ENCODE measurements around the gene HSF2. TPM values are rescaled to one million over a fixed set of nuclear protein-coding genes. Genes with fewer than 3 reads are reported as not detected.

Gene HSF2
- total RNA-seq, 2 donors from 2014 or later, result 11.8 to 19.1 TPM

DNA sequence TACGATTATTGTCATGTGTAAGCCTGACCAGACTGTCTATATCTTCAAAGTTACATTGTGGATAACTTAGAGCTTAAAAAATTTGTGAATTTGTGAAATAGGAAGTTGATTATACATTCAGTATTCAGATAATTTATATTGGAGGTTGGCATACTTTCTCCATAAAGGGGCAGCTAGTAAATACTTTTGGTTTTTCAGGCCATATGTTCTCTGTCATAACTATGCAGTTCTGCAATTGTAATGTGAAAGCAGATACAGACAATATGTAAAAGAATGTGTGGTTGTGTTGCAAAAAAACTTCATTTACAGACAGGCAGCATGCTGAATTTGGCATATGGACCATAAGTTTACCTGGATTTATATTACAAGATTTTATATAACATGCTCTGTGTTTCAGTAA lies 29.3 kb downstream of the HSF2 start:
- Histone ChIP-seq H3K36me3 (no peaks in the 10 kb centered on the region), H3K4me3 (no peak overlapping the region), H3K27me3 (replicated peaks; ENCODE audit: insufficient read depth) (no peaks in the 10 kb centered on the region), H3K27ac (no peak overlapping the region), H3K9me3 (no peaks in the 10 kb centered on the region), H3K4me1 (ENCODE audit: control insufficient read depth in 1 of 2, low read depth in 2 of 2) (no peaks in the 10 kb centered on the region)
- ATAC-seq (ENCODE audit: insufficient number of reproducible peaks, low FRiP score, low read depth) (no peak), DNase-seq (ENCODE audit: low spot score) (no peak)
- TF ChIP-seq, protein P1, sequence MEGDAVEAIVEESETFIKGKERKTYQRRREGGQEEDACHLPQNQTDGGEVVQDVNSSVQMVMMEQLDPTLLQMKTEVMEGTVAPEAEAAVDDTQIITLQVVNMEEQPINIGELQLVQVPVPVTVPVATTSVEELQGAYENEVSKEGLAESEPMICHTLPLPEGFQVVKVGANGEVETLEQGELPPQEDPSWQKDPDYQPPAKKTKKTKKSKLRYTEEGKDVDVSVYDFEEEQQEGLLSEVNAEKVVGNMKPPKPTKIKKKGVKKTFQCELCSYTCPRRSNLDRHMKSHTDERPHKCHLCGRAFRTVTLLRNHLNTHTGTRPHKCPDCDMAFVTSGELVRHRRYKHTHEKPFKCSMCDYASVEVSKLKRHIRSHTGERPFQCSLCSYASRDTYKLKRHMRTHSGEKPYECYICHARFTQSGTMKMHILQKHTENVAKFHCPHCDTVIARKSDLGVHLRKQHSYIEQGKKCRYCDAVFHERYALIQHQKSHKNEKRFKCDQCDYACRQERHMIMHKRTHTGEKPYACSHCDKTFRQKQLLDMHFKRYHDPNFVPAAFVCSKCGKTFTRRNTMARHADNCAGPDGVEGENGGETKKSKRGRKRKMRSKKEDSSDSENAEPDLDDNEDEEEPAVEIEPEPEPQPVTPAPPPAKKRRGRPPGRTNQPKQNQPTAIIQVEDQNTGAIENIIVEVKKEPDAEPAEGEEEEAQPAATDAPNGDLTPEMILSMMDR (IDR thresholded peaks at IDR 0.05), result no peak

DNA sequence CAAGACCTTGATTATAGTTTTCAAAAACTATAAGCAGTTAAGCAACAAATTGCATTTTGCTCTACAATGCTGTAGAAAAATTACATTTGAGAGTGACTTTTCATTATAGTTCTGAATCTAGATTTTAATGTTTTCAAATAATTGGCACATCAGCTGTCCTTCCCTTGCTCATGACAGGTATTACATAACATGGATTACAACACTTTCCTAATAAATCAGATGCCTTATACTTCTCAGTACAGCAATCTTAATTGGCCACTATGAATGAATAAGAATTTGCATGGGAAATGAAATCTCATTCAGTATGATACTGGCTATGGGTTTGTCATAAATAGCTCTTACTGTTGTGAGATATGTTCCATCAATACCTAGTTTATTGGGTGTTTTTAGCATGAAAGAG lies 29.9 kb downstream of the HSF2 start:
- no peaks in the 10 kb centered on the region for H3K36me3 ChIP-seq
- TF ChIP-seq, protein P1 (IDR thresholded peaks at IDR 0.05), result no peak
- no peaks in the 10 kb centered on the region for H3K27me3 ChIP-seq (replicated peaks; ENCODE audit: insufficient read depth)
- H3K9me3 ChIP-seq, result no peaks in the 10 kb centered on the region
- ATAC-seq (ENCODE audit: insufficient number of reproducible peaks, low FRiP score, low read depth) (no peak), DNase-seq (ENCODE audit: low spot score) (no peak)
- no peak overlapping the region for H3K27ac ChIP-seq
- H3K4me1 ChIP-seq (ENCODE audit: control insufficient read depth in 1 of 2, low read depth in 2 of 2), result no peaks in the 10 kb centered on the region
- no peak overlapping the region for H3K4me3 ChIP-seq

DNA sequence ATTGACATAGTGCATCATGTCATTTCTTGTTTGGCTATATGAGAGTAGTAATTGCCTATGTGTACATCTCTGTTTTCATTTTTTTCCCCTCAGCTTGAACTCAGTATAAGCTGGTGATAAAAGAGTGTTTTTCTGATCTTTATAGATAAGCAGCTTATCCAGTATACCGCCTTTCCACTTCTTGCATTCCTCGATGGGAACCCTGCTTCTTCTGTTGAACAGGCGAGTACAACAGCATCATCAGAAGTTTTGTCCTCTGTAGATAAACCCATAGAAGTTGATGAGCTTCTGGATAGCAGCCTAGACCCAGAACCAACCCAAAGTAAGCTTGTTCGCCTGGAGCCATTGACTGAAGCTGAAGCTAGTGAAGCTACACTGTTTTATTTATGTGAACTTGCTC lies 32.3 kb downstream of the HSF2 start:
- TF ChIP-seq, protein P1 (IDR thresholded peaks at IDR 0.05), result no peak
- Histone ChIP-seq H3K9me3 (no peaks in the 10 kb centered on the region), H3K36me3 (no peaks in the 10 kb centered on the region), H3K4me1 (ENCODE audit: control insufficient read depth in 1 of 2, low read depth in 2 of 2) (no peaks in the 10 kb centered on the region), H3K4me3 (no peak overlapping the region), H3K27me3 (replicated peaks; ENCODE audit: insufficient read depth) (no peaks in the 10 kb centered on the region), H3K27ac (no peak overlapping the region)
- ATAC-seq (ENCODE audit: insufficient number of reproducible peaks, low FRiP score, low read depth) (no peak), DNase-seq (ENCODE audit: low spot score) (no peak)

DNA sequence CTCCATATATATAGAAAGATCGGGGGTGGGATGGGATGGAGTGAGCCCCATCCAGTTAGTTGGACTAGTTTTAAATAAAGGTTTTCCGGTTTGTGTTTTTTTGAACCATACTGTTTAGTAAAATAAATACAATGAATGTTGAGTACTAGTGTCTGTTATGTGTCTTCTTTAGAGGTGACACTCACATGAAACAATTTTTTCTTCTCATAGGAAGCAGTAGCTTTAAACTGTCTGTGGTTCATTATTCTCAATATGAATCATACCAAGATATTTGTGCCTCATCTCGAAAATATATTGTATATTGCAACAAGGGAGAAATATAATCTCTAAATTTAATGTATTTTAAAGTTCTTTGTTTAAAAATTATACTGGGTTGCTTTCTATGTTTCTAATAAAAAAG lies 33.4 kb downstream of the HSF2 start:
- Histone ChIP-seq H3K9me3 (no peaks in the 10 kb centered on the region), H3K4me1 (ENCODE audit: control insufficient read depth in 1 of 2, low read depth in 2 of 2) (no peaks in the 10 kb centered on the region), H3K27me3 (replicated peaks; ENCODE audit: insufficient read depth) (no peaks in the 10 kb centered on the region), H3K27ac (no peak overlapping the region), H3K36me3 (peaks cover 8% of the 10 kb centered on the region), H3K4me3 (no peak overlapping the region)
- no peak for DNase-seq (ENCODE audit: low spot score)
- ATAC-seq (ENCODE audit: insufficient number of reproducible peaks, low FRiP score, low read depth), result no peak
- TF ChIP-seq, protein P1 (IDR thresholded peaks at IDR 0.05), result no peak

DNA sequence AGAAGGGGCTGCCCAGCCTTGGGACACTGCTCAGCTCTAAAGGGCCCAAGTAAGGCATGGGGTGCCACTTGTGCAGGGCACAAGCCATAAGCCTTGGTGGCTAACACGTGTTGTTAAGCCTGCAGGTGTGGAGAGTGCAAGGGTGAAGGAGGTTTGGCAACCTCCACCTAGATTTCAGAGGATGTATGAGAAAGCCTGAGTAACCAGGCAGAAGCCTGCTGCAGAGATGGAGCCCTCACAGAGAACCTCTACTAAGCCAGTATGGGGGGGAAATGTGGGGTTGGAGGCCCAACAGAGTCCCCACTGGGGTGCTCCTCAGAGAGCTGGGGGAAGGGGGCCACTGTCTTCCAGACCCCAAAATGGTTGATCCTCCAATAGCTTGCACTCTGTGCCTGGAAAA lies 39.5 kb downstream of the HSF2 start:
- Histone ChIP-seq H3K36me3 (peaks cover 30% of the 10 kb centered on the region), H3K27me3 (replicated peaks; ENCODE audit: insufficient read depth) (no peaks in the 10 kb centered on the region), H3K4me3 (no peak overlapping the region), H3K9me3 (no peaks in the 10 kb centered on the region), H3K4me1 (ENCODE audit: control insufficient read depth in 1 of 2, low read depth in 2 of 2) (no peaks in the 10 kb centered on the region), H3K27ac (no peak overlapping the region)
- DNase-seq (ENCODE audit: low spot score) (no peak), ATAC-seq (ENCODE audit: insufficient number of reproducible peaks, low FRiP score, low read depth) (no peak)
- TF ChIP-seq, protein P1 (IDR thresholded peaks at IDR 0.05), result no peak
